Gastroesophageal sphincter (tissue), 4 donors: Measurements from ENCODE around the gene UNCX. TPM values are rescaled to one million over a fixed set of nuclear protein-coding genes. Genes with fewer than 3 reads are reported as not detected.
"Not testable (repeated sequence)": the region's sequence is repeated elsewhere in the genome, so short reads cannot be mapped to it uniquely, and the experiment has no call there.

Source experiments
- ATAC-seq: fragments of 150-250 bp; one replicate; pipeline ENCODE4 v1.9.1; 2016; ENCODE audit warnings: mild to moderate bottlenecking, moderate library complexity
- H3K27ac ChIP-seq, 4 donors: fragments of 200-600 bp; sonication (generic) in 3 of 4; 1 replicate in 3 of 4; 2 replicates in 1 of 4; pipeline ENCODE4 v1.5.1; 2016 to 2019
- H3K27me3 ChIP-seq: fragments of 200-600 bp; sonication (generic); one replicate; pipeline ENCODE4 v1.5.1; 2019
- H3K36me3 ChIP-seq, 2 donors: fragments of 200-600 bp; sonication (generic); one replicate each; pipeline ENCODE4 v1.5.1; 2019; ENCODE audit warnings: control low read depth in 1 of 2
- H3K4me1 ChIP-seq, 3 donors: fragments of 200-600 bp; sonication (generic); 1 replicate in 2 of 3; 2 replicates in 1 of 3; pipeline ENCODE4 v1.5.1; 2016 to 2019; ENCODE audit warnings: control low read depth in 2 of 3
- H3K4me3 ChIP-seq, 2 donors: fragments of 200-600 bp; sonication (generic); one replicate each; pipeline ENCODE4 v1.5.1; 2019; ENCODE audit warnings: mild to moderate bottlenecking in 1 of 2, moderate library complexity in 1 of 2
- H3K9me3 ChIP-seq, 3 donors: fragments of 200-600 bp; sonication (generic); one replicate each; pipeline ENCODE4 v1.5.1; 2017 to 2019; ENCODE audit warnings: control low read depth in 2 of 3
- CTCF ChIP-seq, 4 experiments: fragments of 200-600 bp in 2 of 4; fragments of 450-650 bp in 2 of 4; sonication (generic) in 1 of 4; IDR thresholded peaks; one replicate each; pipeline ENCODE4 v1.5.1; 2017 to 2019; ENCODE audit warnings: antibody characterized with exemption in 4 of 4, mild to moderate bottlenecking in 2 of 4, moderate library complexity in 2 of 4
- EP300 ChIP-seq: sonication (generic); formaldehyde crosslinking; IDR thresholded peaks from one replicate; pipeline ENCODE4 v1.6.1; 2017; ENCODE audit warnings: antibody characterized with exemption, mild to moderate bottlenecking
- POLR2A ChIP-seq, 2 donors: fragments of 450-650 bp; IDR thresholded peaks; one replicate each; pipeline ENCODE4 v1.6.1; 2017; ENCODE audit warnings: antibody characterized with exemption in 2 of 2, mild to moderate bottlenecking in 2 of 2, moderate library complexity in 1 of 2
- POLR2AphosphoS5 ChIP-seq: sonication (generic); formaldehyde crosslinking; IDR thresholded peaks from one replicate; pipeline ENCODE4 v1.6.1; 2017; ENCODE audit warnings: antibody characterized with exemption
- whole genome bisulfite sequencing, 2 donors: methylation state at CpG; one replicate each; pipeline ENCODE4 v1.1.5; 2018; ENCODE audit warnings: low coverage in 1 of 2; 5-methylcytosine and 5-hydroxymethylcytosine counted together
- total RNA-seq, 4 donors: library from RNA; depleted of rRNA; stranded (reverse); fragments of >200 nt; gene quantifications; one replicate each; pipeline ENCODE4 v1.1.0, GENCODE V29; 2016

UNCX gene
- total RNA-seq, 4 donors from 2014 or later, result not detected

- H3K9me3 ChIP-seq, result no peaks in the 10 kb centered on the region
- no peaks in the 10 kb centered on the region for H3K36me3 ChIP-seq
- WGBS, 2 donors, result 0 to 3% methylated on average over 6 to 13 of the region's 18 CpGs
- no peak for ATAC-seq
- no peak for TF ChIP-seq CTCF (IDR thresholded peaks at IDR 0.05)
- no peak for TF ChIP-seq EP300
- no peak for TF ChIP-seq POLR2A (IDR thresholded peaks at IDR 0.05)
- TF ChIP-seq POLR2AphosphoS5, result no peak
- H3K4me1 ChIP-seq, result peaks cover 0 to 14% (median 10%) of the 10 kb centered on the region in 3 donors
- H3K27ac ChIP-seq, result no peak overlapping the region
- peaks cover 89% of the 10 kb centered on the region for H3K27me3 ChIP-seq
- H3K4me3 ChIP-seq, result no peak overlapping the region
These were observed 22.2 kb upstream of the UNCX start for GRCh38 chr7:1210321-1210978.

GRCh38 chr7:1210979-1211608 is 21.6 kb upstream of the UNCX start:
- ATAC-seq, result no peak
- no peak overlapping the region for H3K27ac ChIP-seq
- H3K36me3 ChIP-seq, result no peaks in the 10 kb centered on the region
- peaks cover 0 to 14% (median 10%) of the 10 kb centered on the region in 3 donors for H3K4me1 ChIP-seq
- H3K4me3 ChIP-seq, result no peak overlapping the region
- WGBS, 2 donors, result no CpG with 5 or more reads among the region's 35 CpGs
- TF ChIP-seq CTCF (IDR thresholded peaks at IDR 0.05) (no peak), EP300 (no peak), POLR2A (IDR thresholded peaks at IDR 0.05) (no peak), POLR2AphosphoS5 (no peak)
- H3K27me3 ChIP-seq, result peaks cover 89% of the 10 kb centered on the region
- H3K9me3 ChIP-seq, result no peaks in the 10 kb centered on the region

- no peak overlapping the region for H3K27ac ChIP-seq
- H3K4me3 ChIP-seq, result no peak overlapping the region
- H3K4me1 ChIP-seq, result peaks cover 0 to 14% (median 10%) of the 10 kb centered on the region in 3 donors
- WGBS, 2 donors, result 25% methylated on average over 1 of the region's 11 CpGs; no CpG with 5 or more reads in 1 of the 2 donors
- H3K9me3 ChIP-seq, result no peaks in the 10 kb centered on the region
- ATAC-seq, result no peak
- no peak for TF ChIP-seq EP300
- no peak for TF ChIP-seq POLR2A (IDR thresholded peaks at IDR 0.05)
- TF ChIP-seq POLR2AphosphoS5, result no peak
- TF ChIP-seq CTCF (IDR thresholded peaks at IDR 0.05), result no peak
- H3K36me3 ChIP-seq, result no peaks in the 10 kb centered on the region
- H3K27me3 ChIP-seq, result peaks cover 94% of the 10 kb centered on the region
These were observed 21.1 kb upstream of the UNCX start for GRCh38 chr7:1211611-1212010.

- Histone ChIP-seq H3K27me3 (peaks cover 98% of the 10 kb centered on the region), H3K4me1 (peaks cover 0 to 14% (median 10%) of the 10 kb centered on the region in 3 donors)
- not testable (repeated sequence) for ATAC-seq, H3K27ac ChIP-seq, H3K4me3 ChIP-seq, H3K36me3 ChIP-seq, H3K9me3 ChIP-seq
- WGBS, 2 donors, result 88 to 89% methylated on average over 3 to 5 of the region's 5 CpGs
These were observed 20.6 kb upstream of the UNCX start for GRCh38 chr7:1212025-1212424.

GRCh38 chr7:1214516-1214915 is 18.2 kb upstream of the UNCX start:
- no peaks in the 10 kb centered on the region for H3K9me3 ChIP-seq
- 73% methylated on average over 5 of the region's 18 CpGs; no CpG with 5 or more reads in 1 of the 2 donors for WGBS, 2 donors
- H3K4me3 ChIP-seq, result no peak overlapping the region
- ATAC-seq, result no peak
- H3K27me3 ChIP-seq, result peaks cover 99% of the 10 kb centered on the region
- TF ChIP-seq CTCF (IDR thresholded peaks at IDR 0.05) (no peak), POLR2AphosphoS5 (no peak), POLR2A (IDR thresholded peaks at IDR 0.05) (no peak), EP300 (no peak)
- H3K36me3 ChIP-seq, result no peaks in the 10 kb centered on the region
- no peak overlapping the region for H3K27ac ChIP-seq
- peaks cover 0 to 14% (median 10%) of the 10 kb centered on the region in 3 donors for H3K4me1 ChIP-seq
